ENCODE data around the gene CTTNBP2NL.
A peak's percentile ranks its signal among the peaks of the same experiment; 100 is the strongest.

The CTTNBP2NL gene

GRCh38 chr1:112358798-112359408 is 37.1 kb upstream of the CTTNBP2NL start:
- DNase-seq: peak; percentile 60
- TF ChIP-seq CTCF (IDR thresholded peaks at IDR 0.05; ENCODE audit: low read depth, low read length, missing control alignments): peak; percentile 94
- peaks cover 12% of the 10 kb centered on the region for H3K27me3 ChIP-seq (replicated peaks)
- in situ Hi-C loops (cut with HindIII; ENCODE audit: low pct_ligation_motif_present, low sequenced_read_pairs): no loop called here
- H3K27ac ChIP-seq: no peak overlapping the region
- no peak overlapping the region for H3K4me3 ChIP-seq (ENCODE audit: low read depth, low read length)
- no peaks in the 10 kb centered on the region for H3K36me3 ChIP-seq (replicated peaks)

- TF ChIP-seq CTCF (IDR thresholded peaks at IDR 0.05; ENCODE audit: low read depth, low read length, missing control alignments): no peak
- Histone ChIP-seq H3K27ac (no peak overlapping the region), H3K36me3 (replicated peaks) (no peaks in the 10 kb centered on the region), H3K4me3 (ENCODE audit: low read depth, low read length) (no peak overlapping the region), H3K27me3 (replicated peaks) (peaks cover 12% of the 10 kb centered on the region)
- DNase-seq: peak; percentile 28
- in situ Hi-C loops (cut with HindIII; ENCODE audit: low pct_ligation_motif_present, low sequenced_read_pairs): no loop called here
Observed at GRCh38 chr1:112359961-112360767, 35.9 kb upstream of the CTTNBP2NL start.

- no peak for DNase-seq
- H3K36me3 ChIP-seq (replicated peaks): no peaks in the 10 kb centered on the region
- H3K27me3 ChIP-seq (replicated peaks): peaks cover 18% of the 10 kb centered on the region
- no peak for TF ChIP-seq CTCF (IDR thresholded peaks at IDR 0.05; ENCODE audit: low read depth, low read length, missing control alignments)
- H3K27ac ChIP-seq: no peak overlapping the region
- no peak overlapping the region for H3K4me3 ChIP-seq (ENCODE audit: low read depth, low read length)
- in situ Hi-C loops (cut with HindIII; ENCODE audit: low pct_ligation_motif_present, low sequenced_read_pairs): no loop called here
Observed at GRCh38 chr1:112363636-112364035, 32.4 kb upstream of the CTTNBP2NL start.

GRCh38 chr1:112368198-112368597 is 27.8 kb upstream of the CTTNBP2NL start:
- no peak for TF ChIP-seq CTCF (IDR thresholded peaks at IDR 0.05; ENCODE audit: low read depth, low read length, missing control alignments)
- in situ Hi-C loops (cut with HindIII; ENCODE audit: low pct_ligation_motif_present, low sequenced_read_pairs): no loop called here

GRCh38 chr1:112369392-112370285 is 26.4 kb upstream of the CTTNBP2NL start:
- no peak overlapping the region for H3K4me3 ChIP-seq (ENCODE audit: low read depth, low read length)
- in situ Hi-C loops (cut with HindIII; ENCODE audit: low pct_ligation_motif_present, low sequenced_read_pairs): no loop called here
- peak; percentile 79 for DNase-seq

More at GRCh38 chr1:112368198-112368597, 27.8 kb upstream of the CTTNBP2NL start:
- Histone ChIP-seq H3K4me3 (ENCODE audit: low read depth, low read length) (no peak overlapping the region), H3K27ac (no peak overlapping the region), H3K36me3 (replicated peaks) (no peaks in the 10 kb centered on the region), H3K27me3 (replicated peaks) (peaks cover 10% of the 10 kb centered on the region)
- no peak for DNase-seq

More at GRCh38 chr1:112369392-112370285, 26.4 kb upstream of the CTTNBP2NL start:
- Histone ChIP-seq H3K27ac (no peak overlapping the region), H3K27me3 (replicated peaks) (peaks cover 9% of the 10 kb centered on the region), H3K36me3 (replicated peaks) (no peaks in the 10 kb centered on the region)
- TF ChIP-seq CTCF (IDR thresholded peaks at IDR 0.05; ENCODE audit: low read depth, low read length, missing control alignments): peak; percentile 100

Data from brain microvascular endothelial cell (primary cell).